Esophagus (tissue), 2 donors: ENCODE data around the gene ZC3H18. TPM values are rescaled to one million over a fixed set of nuclear protein-coding genes. Genes with fewer than 3 reads are reported as not detected.

Source experiments
- H3K27ac ChIP-seq, 2 donors: one replicate each; pipeline ENCODE4 v1.5.1; 2013; ENCODE audit warnings: low read depth in 2 of 2, mild to moderate bottlenecking in 2 of 2, inconsistent platforms in 1 of 2, low read length in 1 of 2, moderate library complexity in 1 of 2
- H3K27me3 ChIP-seq, 2 donors: one replicate each; pipeline ENCODE4 v1.6.1; 2013; ENCODE audit warnings: low read length in 2 of 2, control low read depth in 1 of 2, mild to moderate bottlenecking in 1 of 2; ENCODE audit not compliant: insufficient read depth in 2 of 2, control insufficient read depth in 1 of 2
- H3K36me3 ChIP-seq, 2 donors: one replicate each; pipeline ENCODE4 v1.6.1; 2013; ENCODE audit warnings: low read length in 1 of 2; ENCODE audit not compliant: control insufficient read depth in 2 of 2, insufficient read depth in 2 of 2
- H3K4me1 ChIP-seq, 2 donors: one replicate each; pipeline ENCODE4 v1.6.1; 2013; ENCODE audit warnings: low read length in 1 of 2; ENCODE audit not compliant: control insufficient read depth in 2 of 2, insufficient read depth in 2 of 2
- H3K4me3 ChIP-seq, 2 donors: one replicate each; pipeline ENCODE4 v1.5.1; 2013; ENCODE audit warnings: low read length in 2 of 2, mild to moderate bottlenecking in 2 of 2, low read depth in 1 of 2, moderate library complexity in 1 of 2
- H3K9me3 ChIP-seq, 2 donors: one replicate each; pipeline ENCODE4 v1.6.1; 2013; ENCODE audit warnings: mild to moderate bottlenecking in 2 of 2, low read depth in 1 of 2, low read length in 1 of 2, moderate library complexity in 1 of 2; ENCODE audit not compliant: control insufficient read depth in 2 of 2, insufficient read depth in 1 of 2
- WGBS, 2 donors: extraction: QIAGEN DNeasy Blood & Tissue Kit; methylation state at CpG; one replicate each; pipeline ENCODE4 v1.1.7; 2013; 5-methylcytosine and 5-hydroxymethylcytosine counted together
- polyA plus RNA-seq, 2 donors: library from polyadenylated mRNA; stranded (reverse); fragments of 200-250 nt; gene quantifications; one replicate each; pipeline ENCODE4 v1.2.3, GENCODE V29; 2013
- donor health status: healthy with polysubstance abuse.
- donor health status: Bipolar disorder and iron deficiency.

Gene ZC3H18
- polyA plus RNA-seq, 2 donors = 19.1 to 24.5 TPM

GRCh38 chr16:88597856-88598491, 27.8 kb downstream of the ZC3H18 start:
- H3K4me3 ChIP-seq = no peak overlapping the region
- H3K27me3 ChIP-seq = no peaks in the 10 kb centered on the region
- peaks cover 3 to 15% of the 10 kb centered on the region in 2 donors for H3K4me1 ChIP-seq
- H3K9me3 ChIP-seq = no peaks in the 10 kb centered on the region
- H3K36me3 ChIP-seq = peaks cover 8 to 35% of the 10 kb centered on the region in 2 donors
- WGBS, 2 donors = 85 to 88% methylated on average over 21 of the region's 21 CpGs
- no peak overlapping the region for H3K27ac ChIP-seq

- H3K4me1 ChIP-seq = peaks cover 3 to 15% of the 10 kb centered on the region in 2 donors
Observed at GRCh38 chr16:88599092-88599733, 29.0 kb downstream of the ZC3H18 start.

GRCh38 chr16:88599825-88600538, 29.8 kb downstream of the ZC3H18 start:
- no peaks in the 10 kb centered on the region for H3K9me3 ChIP-seq
- H3K4me1 ChIP-seq = peaks cover 3 to 15% of the 10 kb centered on the region in 2 donors
- 76 to 77% methylated on average over 25 of the region's 25 CpGs for WGBS, 2 donors
- H3K36me3 ChIP-seq = peaks cover 5 to 32% of the 10 kb centered on the region in 2 donors
- H3K27me3 ChIP-seq = no peaks in the 10 kb centered on the region
- H3K27ac ChIP-seq = peak overlapping the region; percentile 20 to 26
- no peak overlapping the region for H3K4me3 ChIP-seq

More at GRCh38 chr16:88599092-88599733, 29.0 kb downstream of the ZC3H18 start:
- 80 to 82% methylated on average over 14 of the region's 14 CpGs for WGBS, 2 donors
- Histone ChIP-seq H3K36me3 (peaks cover 5 to 32% of the 10 kb centered on the region in 2 donors), H3K9me3 (no peaks in the 10 kb centered on the region), H3K4me3 (no peak overlapping the region), H3K27me3 (no peaks in the 10 kb centered on the region), H3K27ac (peak overlapping the region in 1 of 2 donors; percentile 42)

GRCh38 chr16:88600539-88600896, 30.3 kb downstream of the ZC3H18 start:
- Histone ChIP-seq H3K9me3 (no peaks in the 10 kb centered on the region), H3K27me3 (no peaks in the 10 kb centered on the region), H3K27ac (no peak overlapping the region), H3K36me3 (peaks cover 5 to 36% of the 10 kb centered on the region in 2 donors), H3K4me1 (peaks cover 6 to 17% of the 10 kb centered on the region in 2 donors), H3K4me3 (no peak overlapping the region)
- 88 to 91% methylated on average over 6 of the region's 6 CpGs for WGBS, 2 donors

- H3K4me1 ChIP-seq = peaks cover 6 to 17% of the 10 kb centered on the region in 2 donors
- H3K27ac ChIP-seq = peak overlapping the region in 1 of 2 donors; percentile 27
- H3K9me3 ChIP-seq = no peaks in the 10 kb centered on the region
- peaks cover 5 to 40% of the 10 kb centered on the region in 2 donors for H3K36me3 ChIP-seq
- no peaks in the 10 kb centered on the region for H3K27me3 ChIP-seq
- WGBS, 2 donors = 74 to 80% methylated on average over 9 of the region's 9 CpGs
- H3K4me3 ChIP-seq = no peak overlapping the region
Observed at GRCh38 chr16:88601313-88602036, 31.3 kb downstream of the ZC3H18 start.

GRCh38 chr16:88602091-88602490, 31.9 kb downstream of the ZC3H18 start:
- Histone ChIP-seq H3K4me1 (peaks cover 6 to 17% of the 10 kb centered on the region in 2 donors), H3K36me3 (peaks cover 5 to 46% of the 10 kb centered on the region in 2 donors), H3K9me3 (no peaks in the 10 kb centered on the region), H3K27ac (peak overlapping the region; percentile 14 to 27), H3K27me3 (no peaks in the 10 kb centered on the region), H3K4me3 (no peak overlapping the region)
- 57 to 68% methylated on average over 7 of the region's 7 CpGs for WGBS, 2 donors

- no peak overlapping the region for H3K4me3 ChIP-seq
- no peaks in the 10 kb centered on the region for H3K27me3 ChIP-seq
- H3K9me3 ChIP-seq = no peaks in the 10 kb centered on the region
- 82 to 85% methylated on average over 20 of the region's 20 CpGs for WGBS, 2 donors
- peaks cover 6 to 10% of the 10 kb centered on the region in 2 donors for H3K4me1 ChIP-seq
- peaks cover 11 to 41% of the 10 kb centered on the region in 2 donors for H3K36me3 ChIP-seq
- H3K27ac ChIP-seq = no peak overlapping the region
Observed at GRCh38 chr16:88605186-88606147, 35.3 kb downstream of the ZC3H18 start.

- Histone ChIP-seq H3K4me1 (peaks cover 6 to 9% of the 10 kb centered on the region in 2 donors), H3K9me3 (no peaks in the 10 kb centered on the region), H3K27ac (no peak overlapping the region), H3K36me3 (peaks cover 11 to 42% of the 10 kb centered on the region in 2 donors), H3K4me3 (no peak overlapping the region), H3K27me3 (no peaks in the 10 kb centered on the region)
- WGBS, 2 donors = 90% methylated on average over 17 of the region's 17 CpGs
Observed at GRCh38 chr16:88606148-88606757, 36.0 kb downstream of the ZC3H18 start.
